ENCODE data around the gene TEAD3.

Gene TEAD3

GRCh38 chr6:35477028-35477427 lies 19.9 kb downstream of the TEAD3 start:
- TF ChIP-seq CEBPB (IDR thresholded peaks at IDR 0.05) (no peak), EGR1 (IDR thresholded peaks at IDR 0.05) (no peak), TAF1 (IDR thresholded peaks at IDR 0.05; ENCODE audit: low read depth) (no peak), FOXM1 (IDR thresholded peaks at IDR 0.05; ENCODE audit: borderline replicate concordance, low read depth) (no peak), TEAD4 (IDR thresholded peaks at IDR 0.05) (no peak), EP300 (IDR thresholded peaks at IDR 0.05; ENCODE audit: borderline replicate concordance) (no peak), NFIC (IDR thresholded peaks at IDR 0.05) (no peak), TCF12 (IDR thresholded peaks at IDR 0.05; ENCODE audit: low read depth) (no peak), USF1 (IDR thresholded peaks at IDR 0.05) (no peak), MAX (IDR thresholded peaks at IDR 0.05) (no peak), CREB1 (IDR thresholded peaks at IDR 0.05; ENCODE audit: low read depth) (no peak), REST (IDR thresholded peaks at IDR 0.05; ENCODE audit: low read depth) (no peak), YY1 (IDR thresholded peaks at IDR 0.05; ENCODE audit: low read depth) (no peak), ZBTB7A (IDR thresholded peaks at IDR 0.05; ENCODE audit: low read depth) (no peak), RAD21 (IDR thresholded peaks at IDR 0.05; ENCODE audit: low read depth) (no peak)

- TF ChIP-seq CEBPB (IDR thresholded peaks at IDR 0.05) (no peak), TCF12 (IDR thresholded peaks at IDR 0.05; ENCODE audit: low read depth) (no peak), CREB1 (IDR thresholded peaks at IDR 0.05; ENCODE audit: low read depth) (no peak), EGR1 (IDR thresholded peaks at IDR 0.05) (no peak), USF1 (IDR thresholded peaks at IDR 0.05) (no peak), FOXM1 (IDR thresholded peaks at IDR 0.05; ENCODE audit: borderline replicate concordance, low read depth) (no peak), NFIC (IDR thresholded peaks at IDR 0.05) (no peak), REST (IDR thresholded peaks at IDR 0.05; ENCODE audit: low read depth) (no peak)
Measured at GRCh38 chr6:35476004-35476403, 20.9 kb downstream of the TEAD3 start.

- TF ChIP-seq YY1 (IDR thresholded peaks at IDR 0.05; ENCODE audit: low read depth) (no peak), TEAD4 (IDR thresholded peaks at IDR 0.05) (no peak), USF1 (IDR thresholded peaks at IDR 0.05) (no peak), REST (IDR thresholded peaks at IDR 0.05; ENCODE audit: low read depth) (no peak), EGR1 (IDR thresholded peaks at IDR 0.05) (no peak), ZBTB7A (IDR thresholded peaks at IDR 0.05; ENCODE audit: low read depth) (no peak), FOXM1 (IDR thresholded peaks at IDR 0.05; ENCODE audit: borderline replicate concordance, low read depth) (no peak), RAD21 (IDR thresholded peaks at IDR 0.05; ENCODE audit: low read depth) (no peak), TCF12 (IDR thresholded peaks at IDR 0.05; ENCODE audit: low read depth) (no peak), MAX (IDR thresholded peaks at IDR 0.05) (no peak), CEBPB (IDR thresholded peaks at IDR 0.05) (no peak), TAF1 (IDR thresholded peaks at IDR 0.05; ENCODE audit: low read depth) (no peak), NFIC (IDR thresholded peaks at IDR 0.05) (no peak), CREB1 (IDR thresholded peaks at IDR 0.05; ENCODE audit: low read depth) (no peak), EP300 (IDR thresholded peaks at IDR 0.05; ENCODE audit: borderline replicate concordance) (no peak)
Measured at GRCh38 chr6:35475573-35475972, 21.3 kb downstream of the TEAD3 start.

GRCh38 chr6:35474942-35475570 lies 21.8 kb downstream of the TEAD3 start:
- TF ChIP-seq TCF12 (IDR thresholded peaks at IDR 0.05; ENCODE audit: low read depth) (no peak), CREB1 (IDR thresholded peaks at IDR 0.05; ENCODE audit: low read depth) (no peak), NFIC (IDR thresholded peaks at IDR 0.05) (no peak), ZBTB7A (IDR thresholded peaks at IDR 0.05; ENCODE audit: low read depth) (no peak), TAF1 (IDR thresholded peaks at IDR 0.05; ENCODE audit: low read depth) (no peak), EP300 (IDR thresholded peaks at IDR 0.05; ENCODE audit: borderline replicate concordance) (no peak), YY1 (IDR thresholded peaks at IDR 0.05; ENCODE audit: low read depth) (no peak), TEAD4 (IDR thresholded peaks at IDR 0.05) (no peak), EGR1 (IDR thresholded peaks at IDR 0.05) (no peak), CEBPB (IDR thresholded peaks at IDR 0.05) (no peak), RAD21 (IDR thresholded peaks at IDR 0.05; ENCODE audit: low read depth) (no peak), REST (IDR thresholded peaks at IDR 0.05; ENCODE audit: low read depth) (no peak)
